HG03442 (cell line): ENCODE results near the gene SEC22A.

ENCODE experiments used
- ATAC-seq: cut with Tn5 transposase; IDR thresholded peaks from one replicate; pipeline ENCODE4 v1.9.1; 2021; ENCODE audit warnings: mild to moderate bottlenecking, moderate library complexity; ENCODE audit not compliant: unreplicated experiment

The SEC22A gene

GRCh38 chr3:123262226-123262625 lies 60.5 kb downstream of the SEC22A start:
- ATAC-seq, result no peak

- ATAC-seq, result no peak
Observed at GRCh38 chr3:123262868-123263267, 61.1 kb downstream of the SEC22A start.

GRCh38 chr3:123263941-123264340 lies 62.2 kb downstream of the SEC22A start:
- no peak for ATAC-seq

GRCh38 chr3:123267821-123268220 lies 66.1 kb downstream of the SEC22A start:
- no peak for ATAC-seq

GRCh38 chr3:123270818-123271217 lies 69.1 kb downstream of the SEC22A start:
- ATAC-seq, result no peak

GRCh38 chr3:123271466-123272159 lies 69.9 kb downstream of the SEC22A start:
- no peak for ATAC-seq

- no peak for ATAC-seq
Observed at GRCh38 chr3:123272547-123272946, 70.8 kb downstream of the SEC22A start.

GRCh38 chr3:123275691-123276090 lies 73.9 kb downstream of the SEC22A start:
- no peak for ATAC-seq

GRCh38 chr3:123276346-123277006 lies 74.7 kb downstream of the SEC22A start:
- no peak for ATAC-seq

- no peak for ATAC-seq
Observed at GRCh38 chr3:123277106-123277505, 75.4 kb downstream of the SEC22A start.

- no peak for ATAC-seq
Observed at GRCh38 chr3:123278446-123278845, 76.7 kb downstream of the SEC22A start.

- ATAC-seq, result no peak
Observed at GRCh38 chr3:123279121-123279520, 77.4 kb downstream of the SEC22A start.

GRCh38 chr3:123281406-123281805 lies 79.7 kb downstream of the SEC22A start:
- no peak for ATAC-seq

GRCh38 chr3:123281929-123282328 lies 80.2 kb downstream of the SEC22A start:
- ATAC-seq, result no peak

GRCh38 chr3:123282461-123282860 lies 80.7 kb downstream of the SEC22A start:
- no peak for ATAC-seq

GRCh38 chr3:123283074-123283473 lies 81.3 kb downstream of the SEC22A start:
- ATAC-seq, result no peak

GRCh38 chr3:123283657-123284398 lies 82.1 kb downstream of the SEC22A start:
- ATAC-seq, result no peak

GRCh38 chr3:123284399-123285010 lies 82.8 kb downstream of the SEC22A start:
- ATAC-seq, result no peak

- ATAC-seq, result no peak
Observed at GRCh38 chr3:123285066-123285465, 83.3 kb downstream of the SEC22A start.

GRCh38 chr3:123285479-123285878 lies 83.7 kb downstream of the SEC22A start:
- ATAC-seq, result no peak

GRCh38 chr3:123285931-123286307 lies 84.2 kb downstream of the SEC22A start:
- ATAC-seq, result no peak
